ENCODE data around the gene CEP128.

Gene CEP128

GRCh38 chr14:80464531-80465149 is 476.9 kb downstream of the CEP128 start:
- peak; percentile 9 for DNase-seq

- DNase-seq: no peak
These were observed 485.3 kb downstream of the CEP128 start for GRCh38 chr14:80456209-80456608.

GRCh38 chr14:80455031-80455430 is 486.5 kb downstream of the CEP128 start:
- DNase-seq: no peak

- no peak for DNase-seq
These were observed 493.3 kb downstream of the CEP128 start for GRCh38 chr14:80448267-80448666.

- DNase-seq: no peak
These were observed 494.1 kb downstream of the CEP128 start for GRCh38 chr14:80447392-80447791.
